ENCODE data around the gene ARHGEF16.

GRCh38 chr1:3498246-3498930 is 43.9 kb downstream of the ARHGEF16 start:
- TF ChIP-seq CTCF (IDR thresholded peaks at IDR 0.05) (no peak), POLR2A (IDR thresholded peaks at IDR 0.05) (no peak)

All from suprapubic skin (tissue), 3 donors.